K562 (cell line): ENCODE results near the gene CCDC9. TPM values are rescaled to one million over a fixed set of nuclear protein-coding genes. Genes with fewer than 3 reads are reported as not detected.

ENCODE experiments used
- CEBPB ChIP-seq: fragments of 450-650 bp; IDR thresholded peaks from 2 replicates; pipeline ENCODE4 v1.6.1; 2016; ENCODE audit warnings: missing genetic modification characterization, missing compliant biosample characterization
- CHAMP1 ChIP-seq: fragments of 450-650 bp; IDR thresholded peaks from 2 replicates; pipeline ENCODE4 v1.6.1; 2016; ENCODE audit warnings: mild to moderate bottlenecking
- E2F4 ChIP-seq: sonication (generic); formaldehyde crosslinking; IDR thresholded peaks from 2 replicates; pipeline ENCODE4 v1.8.0; 2022; ENCODE audit warnings: mild to moderate bottlenecking, low read depth, missing genetic modification reagents
- FOXJ3 ChIP-seq: sonication (generic); formaldehyde crosslinking; IDR thresholded peaks from 2 replicates; pipeline ENCODE4 v1.4.0; 2020; ENCODE audit warnings: mild to moderate bottlenecking, missing genetic modification reagents
- FOXP1 ChIP-seq: sonication (generic); formaldehyde crosslinking; IDR thresholded peaks from 2 replicates; pipeline ENCODE4 v1.8.0; 2022; ENCODE audit warnings: mild to moderate bottlenecking, missing genetic modification reagents
- KAT2B ChIP-seq: IDR thresholded peaks from one replicate; pipeline ENCODE4 v1.6.1; 2012; ENCODE audit warnings: low read depth, mild to moderate bottlenecking, control low read depth, inconsistent platforms, low read length, moderate library complexity
- LCOR ChIP-seq: sonication (generic); formaldehyde crosslinking; IDR thresholded peaks from 2 replicates; pipeline ENCODE4 v1.8.0; 2022; ENCODE audit warnings: mild to moderate bottlenecking, missing genetic modification reagents
- MAX ChIP-seq: sonication (generic); formaldehyde crosslinking; IDR thresholded peaks from 2 replicates; pipeline ENCODE4 v1.9.0; 2022; ENCODE audit warnings: mild to moderate bottlenecking, missing genetic modification reagents
- MED1 ChIP-seq: sonication (generic); formaldehyde crosslinking; IDR thresholded peaks from 2 replicates; pipeline ENCODE4 v1.8.1; 2023; ENCODE audit warnings: missing genetic modification reagents, borderline replicate concordance
- MLX ChIP-seq, 2 experiments: fragments of 450-650 bp in 1 of 2; sonication (generic) in 1 of 2; formaldehyde crosslinking; conservative IDR thresholded peaks; 2 replicates each; pipeline versions ENCODE4 v1.4.0 to v1.8.1; 2020 to 2022; ENCODE audit warnings: mild to moderate bottlenecking in 1 of 2, missing genetic modification reagents in 1 of 2
- MTA2 ChIP-seq: fragments of 450-650 bp; IDR thresholded peaks from 2 replicates; pipeline ENCODE4 v1.6.1; 2016; ENCODE audit warnings: low read depth
- PHB2 ChIP-seq: fragments of 450-650 bp; IDR thresholded peaks from 2 replicates; pipeline ENCODE4 v1.6.1; 2017; ENCODE audit warnings: low read depth
- RBM25 ChIP-seq: fragments of 200-400 bp; formaldehyde crosslinking; IDR thresholded peaks from 2 replicates; pipeline ENCODE4 v1.6.1; 2018; ENCODE audit warnings: low read length, low read depth, moderate library complexity; ENCODE audit not compliant: severe bottlenecking
- ZBTB8A ChIP-seq: fragments of 450-650 bp; IDR thresholded peaks from 2 replicates; pipeline ENCODE4 v1.6.1; 2018; ENCODE audit warnings: mild to moderate bottlenecking, moderate library complexity; ENCODE audit not compliant: partially characterized antibody
- ZNF324 ChIP-seq: fragments of 250-450 bp; sonication (Bioruptor Pico); IDR thresholded peaks from 2 replicates; pipeline ENCODE4 v1.4.0; 2020; ENCODE audit warnings: mild to moderate bottlenecking
- ZNF398 ChIP-seq: fragments of 250-450 bp; sonication (Bioruptor Pico); IDR thresholded peaks from 2 replicates; pipeline ENCODE4 v1.8.0; 2021; ENCODE audit warnings: moderate library complexity, mild to moderate bottlenecking, inconsistent platforms
- ZNF512 ChIP-seq: IDR thresholded peaks from 2 replicates; pipeline ENCODE4 v1.6.1; 2016; ENCODE audit warnings: missing genetic modification characterization, missing compliant biosample characterization
- ZNF589 ChIP-seq: fragments of 200-800 bp; sonication (Bioruptor generic); IDR thresholded peaks from 2 replicates; pipeline ENCODE4 v1.6.1; 2016; ENCODE audit warnings: low read depth, missing genetic modification characterization, missing compliant biosample characterization
- polyA plus RNA-seq, 8 experiments: library from polyadenylated mRNA; depleted of rRNA in 4 of 8; stranded (reverse) in 5 of 8; unstranded in 3 of 8; fragments of >200 nt; fragmentation: Nextera tagmentation in 2 of 8; fragmentation: Illumina TruSeq in 1 of 8; extraction: Ambion mirVana in 2 of 8; extraction: Trizol in 1 of 8; gene quantifications; 2 replicates each; pipeline versions ENCODE4 v1.2.1 to v1.2.3, GENCODE V29; 2011 to 2014; ENCODE audit warnings: inconsistent platforms in 1 of 8, missing spikeins in 1 of 8
- total RNA-seq, 7 experiments: library from RNA; depleted of rRNA in 6 of 7; stranded (reverse); fragments of >200 nt in 6 of 7; fragmentation: Illumina TruSeq in 2 of 7; extraction: Trizol in 2 of 7; gene quantifications; 2 replicates each; pipeline versions ENCODE4 v1.2.1 to v1.2.3, GENCODE V29; 2011 to 2021; ENCODE audit warnings: low replicate concordance in 1 of 7

The CCDC9 gene
- total and polyA plus RNA-seq, 9 of the 15 experiments (the other 6 are each of a cell fraction or from before 2014, with no cell fraction given), result 0.23 to 38.6 (median 8.4) TPM

GRCh38 chr19:47241919-47242577 lies 14.3 kb upstream of the CCDC9 start (continued):
- TF ChIP-seq MED1 (CRISPR knock-in tag) (0 out of 2 replicates have a peak, but pooled peaks have one; percentile 36), LCOR (CRISPR knock-in tag) (no peak), RBM25 (no peak), ZNF589 (CRISPR knock-in tag) (no peak), CEBPB (tag) (no peak), ZBTB8A (no peak), KAT2B (no peak), FOXP1 (peak; percentile 18; the same call in 1 of the 2 replicates), MTA2 (no peak), ZNF398 (CRISPR knock-in tag) (no peak), PHB2 (no peak), ZNF324 (CRISPR knock-in tag) (no peak), MAX (CRISPR knock-in tag) (peak; percentile 44; the same call in 1 of the 2 replicates), MLX (CRISPR knock-in tag; conservative IDR thresholded peaks at IDR 0.05) (no peak), CHAMP1 (no peak), FOXJ3 (CRISPR knock-in tag) (no peak), ZNF512 (no peak), E2F4 (CRISPR knock-in tag) (0 out of 2 replicates have a peak, but pooled peaks have one; percentile 53)
